ENCODE measurements around the gene NEUROD2.

DNA sequence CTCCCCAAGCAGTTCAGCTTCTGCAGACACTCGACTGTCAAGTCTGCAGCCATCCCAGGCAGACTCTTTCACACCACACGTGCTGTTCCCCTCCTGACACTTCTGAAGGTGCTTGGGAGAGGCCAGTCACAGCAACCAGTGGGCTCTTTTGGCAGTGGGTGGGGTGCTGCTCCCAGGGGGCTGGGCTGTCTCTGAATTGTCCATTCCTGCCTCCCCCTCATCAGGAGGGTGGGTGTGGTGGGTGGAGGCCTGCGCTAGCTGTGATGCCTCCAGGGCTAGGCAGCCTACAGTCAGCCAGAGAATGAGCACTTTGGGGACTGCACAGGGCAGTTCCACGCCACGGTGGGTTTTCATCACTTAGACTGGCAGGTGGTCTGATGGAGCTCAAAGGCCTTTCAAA is 39.5 kb upstream of the NEUROD2 start:
- TF ChIP-seq, protein P1, sequence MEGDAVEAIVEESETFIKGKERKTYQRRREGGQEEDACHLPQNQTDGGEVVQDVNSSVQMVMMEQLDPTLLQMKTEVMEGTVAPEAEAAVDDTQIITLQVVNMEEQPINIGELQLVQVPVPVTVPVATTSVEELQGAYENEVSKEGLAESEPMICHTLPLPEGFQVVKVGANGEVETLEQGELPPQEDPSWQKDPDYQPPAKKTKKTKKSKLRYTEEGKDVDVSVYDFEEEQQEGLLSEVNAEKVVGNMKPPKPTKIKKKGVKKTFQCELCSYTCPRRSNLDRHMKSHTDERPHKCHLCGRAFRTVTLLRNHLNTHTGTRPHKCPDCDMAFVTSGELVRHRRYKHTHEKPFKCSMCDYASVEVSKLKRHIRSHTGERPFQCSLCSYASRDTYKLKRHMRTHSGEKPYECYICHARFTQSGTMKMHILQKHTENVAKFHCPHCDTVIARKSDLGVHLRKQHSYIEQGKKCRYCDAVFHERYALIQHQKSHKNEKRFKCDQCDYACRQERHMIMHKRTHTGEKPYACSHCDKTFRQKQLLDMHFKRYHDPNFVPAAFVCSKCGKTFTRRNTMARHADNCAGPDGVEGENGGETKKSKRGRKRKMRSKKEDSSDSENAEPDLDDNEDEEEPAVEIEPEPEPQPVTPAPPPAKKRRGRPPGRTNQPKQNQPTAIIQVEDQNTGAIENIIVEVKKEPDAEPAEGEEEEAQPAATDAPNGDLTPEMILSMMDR (IDR thresholded peaks at IDR 0.05), result no peak
- no peak for TF ChIP-seq POLR2A (IDR thresholded peaks at IDR 0.05)

All from thyroid gland (tissue), 4 donors.